Stimulated activated CD8-positive, alpha-beta memory T cell treated with anti-CD3 and anti-CD28 coated beads, Interleukin-15, amount 100 ng/mL, for 4 hours (primary cell): ENCODE data around the gene DNASE1.

ENCODE experiments used
- DNase-seq, 2 donors: peaks; one replicate each; pipeline ENCODE4 v3.0.0-alpha.2; 2020; ENCODE audit warnings: low read depth in 2 of 2

DNASE1 gene

GRCh38 chr16:3695610-3696369 lies 41.3 kb downstream of the DNASE1 start:
- no peak for DNase-seq

- no peak for DNase-seq
Observed at GRCh38 chr16:3696425-3697218, 42.1 kb downstream of the DNASE1 start.

- DNase-seq = no peak
Observed at GRCh38 chr16:3698941-3699340, 44.5 kb downstream of the DNASE1 start.

- DNase-seq = no peak
Observed at GRCh38 chr16:3701531-3701930, 47.0 kb downstream of the DNASE1 start.

- no peak for DNase-seq
Observed at GRCh38 chr16:3702082-3702481, 47.6 kb downstream of the DNASE1 start.

GRCh38 chr16:3706253-3707012 lies 51.9 kb downstream of the DNASE1 start:
- no peak for DNase-seq
